Measurements from ENCODE around the gene SCAMP5. TPM values are rescaled to one million over a fixed set of nuclear protein-coding genes. Genes with fewer than 3 reads are reported as not detected.

Gene SCAMP5
- total and polyA plus RNA-seq, 7 donors, result 1.3 to 26.5 (median 3.9) TPM

DNA sequence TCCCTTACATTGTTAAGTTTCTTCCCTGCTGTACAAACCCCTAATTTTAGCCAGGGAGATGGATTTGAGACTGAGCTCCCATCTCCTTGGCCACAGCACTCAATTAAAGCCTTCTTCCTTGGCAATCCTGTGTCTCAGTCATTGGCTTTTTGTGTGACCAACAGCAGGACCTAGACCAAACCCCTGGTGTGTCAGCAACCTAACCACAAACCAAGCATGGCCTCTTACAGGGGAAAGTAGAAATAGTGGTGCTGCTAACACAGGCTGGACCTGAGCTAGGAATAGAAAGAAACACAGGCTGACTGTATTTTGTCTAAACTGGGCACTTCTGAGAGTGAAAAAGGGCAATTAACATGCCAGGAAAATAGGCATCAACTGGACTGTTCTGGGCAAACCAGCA lies 65.9 kb downstream of the SCAMP5 start:
- DNase-seq, result no peak
- Histone ChIP-seq H3K36me3 (no peaks in the 10 kb centered on the region), H3K4me1 (peaks cover 0 to 9% (median 0%) of the 10 kb centered on the region in 4 donors), H3K27me3 (no peaks in the 10 kb centered on the region), H3K9me3 (peaks cover 0 to under 1% (median 0%) of the 10 kb centered on the region in 4 donors), H3K27ac (no peak overlapping the region), H3K4me3 (no peak overlapping the region)
- TF ChIP-seq, protein P1, sequence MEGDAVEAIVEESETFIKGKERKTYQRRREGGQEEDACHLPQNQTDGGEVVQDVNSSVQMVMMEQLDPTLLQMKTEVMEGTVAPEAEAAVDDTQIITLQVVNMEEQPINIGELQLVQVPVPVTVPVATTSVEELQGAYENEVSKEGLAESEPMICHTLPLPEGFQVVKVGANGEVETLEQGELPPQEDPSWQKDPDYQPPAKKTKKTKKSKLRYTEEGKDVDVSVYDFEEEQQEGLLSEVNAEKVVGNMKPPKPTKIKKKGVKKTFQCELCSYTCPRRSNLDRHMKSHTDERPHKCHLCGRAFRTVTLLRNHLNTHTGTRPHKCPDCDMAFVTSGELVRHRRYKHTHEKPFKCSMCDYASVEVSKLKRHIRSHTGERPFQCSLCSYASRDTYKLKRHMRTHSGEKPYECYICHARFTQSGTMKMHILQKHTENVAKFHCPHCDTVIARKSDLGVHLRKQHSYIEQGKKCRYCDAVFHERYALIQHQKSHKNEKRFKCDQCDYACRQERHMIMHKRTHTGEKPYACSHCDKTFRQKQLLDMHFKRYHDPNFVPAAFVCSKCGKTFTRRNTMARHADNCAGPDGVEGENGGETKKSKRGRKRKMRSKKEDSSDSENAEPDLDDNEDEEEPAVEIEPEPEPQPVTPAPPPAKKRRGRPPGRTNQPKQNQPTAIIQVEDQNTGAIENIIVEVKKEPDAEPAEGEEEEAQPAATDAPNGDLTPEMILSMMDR (IDR thresholded peaks at IDR 0.05), result no peak
- no peak for TF ChIP-seq POLR2A (IDR thresholded peaks at IDR 0.05)
- no peak for TF ChIP-seq POLR2AphosphoS5 (IDR thresholded peaks at IDR 0.05)
- no peak for TF ChIP-seq EP300 (IDR thresholded peaks at IDR 0.05)
- intact Hi-C loops (cut with DNase I), result no loop called here

DNA sequence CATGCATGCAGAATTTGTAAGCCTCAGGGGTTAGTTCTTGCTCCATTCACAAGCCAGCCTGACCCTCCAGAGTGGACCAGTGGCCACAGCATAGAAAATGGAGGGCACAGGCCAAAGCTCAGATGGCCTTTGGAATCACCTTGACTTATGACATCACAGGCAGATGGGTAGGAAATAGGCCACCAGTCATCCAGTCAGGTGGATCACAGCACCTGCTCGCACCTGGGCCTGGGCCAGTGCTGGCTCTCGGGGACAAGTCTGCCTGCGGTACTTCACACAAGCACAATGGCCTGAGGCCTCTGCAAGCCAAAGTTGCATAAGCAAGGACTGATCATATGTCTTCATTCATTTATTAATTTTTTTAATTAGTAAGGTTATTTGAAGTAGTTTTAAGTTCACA lies 67.3 kb downstream of the SCAMP5 start:
- Histone ChIP-seq H3K27ac (no peak overlapping the region), H3K4me1 (peaks cover 0 to 9% (median 0%) of the 10 kb centered on the region in 4 donors), H3K27me3 (no peaks in the 10 kb centered on the region), H3K9me3 (peaks cover 0 to 4% (median 2%) of the 10 kb centered on the region in 4 donors), H3K4me3 (no peak overlapping the region), H3K36me3 (no peaks in the 10 kb centered on the region)
- TF ChIP-seq EP300 (IDR thresholded peaks at IDR 0.05) (no peak), POLR2A (IDR thresholded peaks at IDR 0.05) (no peak), POLR2AphosphoS5 (IDR thresholded peaks at IDR 0.05) (no peak)
- no peak for DNase-seq
- 65 to 66% methylated on average over 3 of the region's 3 CpGs for WGBS, 2 donors
- intact Hi-C loops (cut with DNase I), result no loop called here

DNA sequence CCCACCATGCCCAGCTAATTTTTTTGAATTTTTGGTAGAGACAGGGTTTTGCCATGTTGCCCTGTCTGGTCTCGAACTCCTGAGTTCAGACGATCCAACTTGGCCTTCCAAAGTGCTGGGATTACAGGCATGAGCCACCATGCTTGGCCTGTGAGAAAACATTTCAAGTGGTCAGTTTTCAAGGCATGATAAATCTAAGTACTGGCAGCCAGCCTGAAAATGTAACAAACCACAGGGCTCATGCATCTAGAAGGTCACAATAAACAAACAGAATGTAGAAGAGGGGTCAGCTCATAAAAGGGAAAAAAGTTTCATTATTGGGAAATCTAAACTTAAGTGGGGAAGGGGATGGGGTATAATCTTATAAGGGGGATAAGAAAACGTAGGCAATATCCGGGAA lies 68.0 kb downstream of the SCAMP5 start:
- Histone ChIP-seq H3K4me1 (peaks cover 0 to 9% (median 0%) of the 10 kb centered on the region in 4 donors), H3K36me3 (no peaks in the 10 kb centered on the region), H3K27ac (no peak overlapping the region), H3K9me3 (peaks cover 0 to 4% (median 2%) of the 10 kb centered on the region in 4 donors), H3K27me3 (no peaks in the 10 kb centered on the region), H3K4me3 (no peak overlapping the region)
- intact Hi-C loops (cut with DNase I), result no loop called here
- TF ChIP-seq POLR2AphosphoS5 (IDR thresholded peaks at IDR 0.05), result no peak
- TF ChIP-seq, protein P1 (IDR thresholded peaks at IDR 0.05), result no peak
- TF ChIP-seq POLR2A (IDR thresholded peaks at IDR 0.05), result no peak
- no peak for TF ChIP-seq EP300 (IDR thresholded peaks at IDR 0.05)
- DNase-seq, result no peak
- WGBS, 2 donors, result 72 to 84% methylated on average over 4 of the region's 4 CpGs

DNA sequence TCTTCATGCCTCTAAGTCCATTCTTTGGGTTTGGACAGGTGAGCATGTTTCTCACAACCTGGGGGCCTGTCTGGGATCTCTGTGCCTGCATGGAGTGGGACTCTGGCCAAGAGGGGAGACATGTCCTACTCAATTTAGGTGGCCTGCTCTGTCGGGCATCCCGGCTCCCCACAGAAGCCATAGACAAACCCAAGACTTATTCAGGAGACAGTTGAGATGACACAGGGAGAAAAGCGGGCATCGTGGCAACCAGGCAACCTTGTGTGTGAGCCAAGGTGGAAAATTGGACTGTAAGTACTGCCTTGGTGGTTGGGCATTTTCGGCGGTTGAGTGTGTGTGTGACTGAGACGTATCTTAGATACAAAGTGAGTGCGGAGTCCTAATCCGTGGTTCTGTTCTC lies 68.5 kb downstream of the SCAMP5 start:
- Histone ChIP-seq H3K27ac (no peak overlapping the region), H3K36me3 (no peaks in the 10 kb centered on the region), H3K4me3 (no peak overlapping the region), H3K4me1 (peaks cover 0 to 9% (median 0%) of the 10 kb centered on the region in 4 donors), H3K9me3 (peaks cover 0 to 4% (median 2%) of the 10 kb centered on the region in 4 donors), H3K27me3 (no peaks in the 10 kb centered on the region)
- TF ChIP-seq POLR2AphosphoS5 (IDR thresholded peaks at IDR 0.05) (no peak), EP300 (IDR thresholded peaks at IDR 0.05) (no peak), POLR2A (IDR thresholded peaks at IDR 0.05) (no peak)
- TF ChIP-seq, protein P1 (IDR thresholded peaks at IDR 0.05), result no peak
- intact Hi-C loops (cut with DNase I), result no loop called here
- 95 to 96% methylated on average over 9 of the region's 9 CpGs for WGBS, 2 donors
- no peak for DNase-seq

DNA sequence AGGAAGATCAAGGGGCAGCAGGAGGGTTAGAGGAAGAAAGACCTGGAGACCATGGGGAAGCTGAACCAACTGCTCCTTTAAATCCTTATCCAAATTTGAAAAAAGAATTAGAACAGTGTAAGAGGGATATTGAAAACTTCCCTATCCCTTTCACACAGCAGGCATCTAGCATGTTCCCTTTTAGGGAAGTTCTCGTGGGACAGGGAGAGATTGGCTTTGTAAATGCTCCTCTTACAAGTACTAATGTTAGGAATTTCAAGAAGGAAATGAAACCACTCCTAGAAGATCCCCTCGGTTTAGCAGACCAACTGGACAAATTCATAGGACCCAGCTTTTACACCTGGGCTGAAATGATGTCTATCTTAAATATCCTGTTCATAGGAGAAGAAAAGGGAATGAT lies 69.5 kb downstream of the SCAMP5 start:
- TF ChIP-seq EP300 (IDR thresholded peaks at IDR 0.05), result no peak
- TF ChIP-seq, protein P1 (IDR thresholded peaks at IDR 0.05), result no peak
- no peak for TF ChIP-seq POLR2AphosphoS5 (IDR thresholded peaks at IDR 0.05)
- TF ChIP-seq POLR2A (IDR thresholded peaks at IDR 0.05), result no peak
- no peak for DNase-seq
- Histone ChIP-seq H3K4me3 (no peak overlapping the region), H3K36me3 (no peaks in the 10 kb centered on the region), H3K27me3 (no peaks in the 10 kb centered on the region), H3K9me3 (peaks cover 0 to 4% (median 2%) of the 10 kb centered on the region in 4 donors), H3K27ac (peak overlapping the region in 1 of 4 donors; percentile 32), H3K4me1 (peaks cover 0 to 9% (median 0%) of the 10 kb centered on the region in 4 donors)
- 60% methylated on average over 2 of the region's 2 CpGs for WGBS, 2 donors
- intact Hi-C loops (cut with DNase I), result no loop called here
